Activated B cell treated with CpG ODN at 0.5 μM for 24 hours (primary cell): ENCODE results near the gene SYT3. TPM values are rescaled to one million over a fixed set of nuclear protein-coding genes. Genes with fewer than 3 reads are reported as not detected.

Experiments
- ATAC-seq: fragments of 200-7000 bp; cut with Tn5 transposase; one replicate; pipeline ENCODE4 v1.10.0; 2021; ENCODE audit warnings: low read depth, mild to moderate bottlenecking, moderate library complexity
- CTCF ChIA-PET: fragments of 350-600 bp; sonication (Branson Sonifier 250); formaldehyde crosslinking; loops from one replicate; lab custom pipeline; 2021; ENCODE audit warnings: antibody characterized with exemption; lab: Charles Lee
- POLR2A ChIA-PET: fragments of 350-600 bp; sonication (Branson Sonifier 250); formaldehyde crosslinking; loops from one replicate; lab custom pipeline; 2021; ENCODE audit warnings: antibody characterized with exemption; lab: Charles Lee
- DNase-seq: peaks from one replicate; pipeline ENCODE4 v3.0.0; 2022
- H3K27ac Mint-ChIP-seq: one replicate; pipeline ENCODE4 v1.8.0; 2020; ENCODE audit warnings: mixed read lengths
- H3K27me3 Mint-ChIP-seq: one replicate; pipeline ENCODE4 v1.8.0; 2021; ENCODE audit warnings: mixed read lengths
- H3K36me3 Mint-ChIP-seq: one replicate; pipeline ENCODE4 v1.8.0; 2021; ENCODE audit warnings: low read depth, mixed read lengths
- H3K4me1 Mint-ChIP-seq: one replicate; pipeline ENCODE4 v1.8.0; 2021; ENCODE audit warnings: mixed read lengths
- H3K4me3 Mint-ChIP-seq: one replicate; pipeline ENCODE4 v1.8.0; 2020; ENCODE audit warnings: mild to moderate bottlenecking, mixed read lengths
- H3K9me3 Mint-ChIP-seq: one replicate; pipeline ENCODE4 v1.8.0; 2020; ENCODE audit warnings: mixed read lengths
- CTCF ChIP-seq: fragments of 200-600 bp; IDR thresholded peaks from one replicate; pipeline ENCODE4 v1.8.0; 2022; ENCODE audit warnings: antibody characterized with exemption, mild to moderate bottlenecking
- intact Hi-C: fragments of 100-400 bp; cut with micrococcal nuclease; formaldehyde crosslinking; loops from one replicate; pipeline ENCODE4 v1.15.1; 2024
- total RNA-seq: library from RNA; stranded (reverse); gene quantifications from 2 replicates; pipeline ENCODE4 v1.2.3, GENCODE V29; 2022

SYT3 gene
- total RNA-seq, 1 donor from 2014 or later = 0.60 TPM

- DNase-seq (peak; percentile 57), ATAC-seq (peak; percentile 63)
- CTCF ChIA-PET = no interaction called here
- Mint-ChIP-seq H3K27me3 (peaks cover 49% of the 10 kb centered on the region), H3K36me3 (peaks cover 1% of the 10 kb centered on the region), H3K27ac (peak overlapping the region; percentile 80), H3K4me3 (peak overlapping the region; percentile 76), H3K4me1 (peaks cover 23% of the 10 kb centered on the region), H3K9me3 (peaks cover 11% of the 10 kb centered on the region)
- intact Hi-C loops = loop anchor here (1.0 to 2.0 kb wide), 2 partner anchors 21 to 66 kb away; no protein-coding TSS in a partner anchor
- no peak for TF ChIP-seq CTCF
- POLR2A ChIA-PET = no interaction called here
These were observed 19.0 kb upstream of the SYT3 start for GRCh38 chr19:50658441-50659317.

GRCh38 chr19:50657712-50658440 lies 18.2 kb upstream of the SYT3 start:
- peaks cover 1% of the 10 kb centered on the region for H3K36me3 Mint-ChIP-seq
- peak; percentile 61 for DNase-seq
- peak overlapping the region; percentile 76 for H3K4me3 Mint-ChIP-seq
- no peak for TF ChIP-seq CTCF
- H3K9me3 Mint-ChIP-seq = peaks cover 11% of the 10 kb centered on the region
- H3K27me3 Mint-ChIP-seq = peaks cover 52% of the 10 kb centered on the region
- intact Hi-C loops = loop anchor here (1.0 to 2.0 kb wide), 2 partner anchors 21 to 67 kb away; no protein-coding TSS in a partner anchor
- POLR2A ChIA-PET = no interaction called here
- H3K27ac Mint-ChIP-seq = peak overlapping the region; percentile 80
- H3K4me1 Mint-ChIP-seq = peaks cover 23% of the 10 kb centered on the region
- CTCF ChIA-PET = no interaction called here
- ATAC-seq = peak; percentile 87

- intact Hi-C loops = no loop called here
- DNase-seq = no peak
- H3K9me3 Mint-ChIP-seq = peaks cover 11% of the 10 kb centered on the region
- peaks cover 23% of the 10 kb centered on the region for H3K4me1 Mint-ChIP-seq
- no peak for ATAC-seq
- POLR2A ChIA-PET = interaction anchor here (0.5 to 0.7 kb wide), 2 partner anchors 38 to 286 kb away, joined by 3 to 4 read pairs; no protein-coding TSS in a partner anchor
- no peak overlapping the region for H3K27ac Mint-ChIP-seq
- H3K36me3 Mint-ChIP-seq = peaks cover 1% of the 10 kb centered on the region
- peak overlapping the region; percentile 76 for H3K4me3 Mint-ChIP-seq
- CTCF ChIA-PET = no interaction called here
- H3K27me3 Mint-ChIP-seq = peaks cover 54% of the 10 kb centered on the region
- no peak for TF ChIP-seq CTCF
These were observed 17.6 kb upstream of the SYT3 start for GRCh38 chr19:50657222-50657669.

- ChIA-PET CTCF (no interaction called here), POLR2A (no interaction called here)
- DNase-seq = no peak
- H3K27ac Mint-ChIP-seq = no peak overlapping the region
- no peak for ATAC-seq
- peaks cover 11% of the 10 kb centered on the region for H3K9me3 Mint-ChIP-seq
- no peak for TF ChIP-seq CTCF
- peaks cover 21% of the 10 kb centered on the region for H3K4me1 Mint-ChIP-seq
- intact Hi-C loops = no loop called here
- no peak overlapping the region for H3K4me3 Mint-ChIP-seq
- peaks cover 47% of the 10 kb centered on the region for H3K27me3 Mint-ChIP-seq
- H3K36me3 Mint-ChIP-seq = peaks cover 1% of the 10 kb centered on the region
These were observed 15.2 kb upstream of the SYT3 start for GRCh38 chr19:50654882-50655281.

DNA sequence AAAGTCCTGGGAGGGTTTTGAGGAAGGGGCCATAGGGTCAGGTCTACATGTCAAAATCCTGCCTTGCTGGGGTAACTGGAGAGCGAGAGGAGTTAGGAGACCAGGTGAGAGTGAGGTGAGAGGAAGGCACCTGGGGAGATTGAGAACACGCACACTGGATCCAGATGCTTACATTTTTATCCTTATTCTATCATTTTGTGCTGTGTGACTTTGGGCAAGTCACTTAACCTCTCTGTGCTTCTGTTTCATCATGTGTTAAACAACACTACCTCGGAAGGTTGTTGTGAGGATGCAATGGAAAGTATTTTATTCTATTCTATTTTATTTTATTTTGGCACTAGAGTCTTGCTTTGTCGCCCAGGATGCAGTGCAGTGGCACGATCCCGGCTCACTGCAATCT lies 13.0 kb upstream of the SYT3 start:
- ChIA-PET CTCF (no interaction called here), POLR2A (no interaction called here)
- Mint-ChIP-seq H3K27me3 (peaks cover 46% of the 10 kb centered on the region), H3K4me1 (peaks cover 5% of the 10 kb centered on the region), H3K36me3 (peaks cover 1% of the 10 kb centered on the region), H3K9me3 (peaks cover 11% of the 10 kb centered on the region), H3K4me3 (no peak overlapping the region), H3K27ac (no peak overlapping the region)
- intact Hi-C loops = no loop called here
- DNase-seq (no peak), ATAC-seq (no peak)
- no peak for TF ChIP-seq CTCF
